Body of pancreas (tissue), 4 donors: Measurements from ENCODE around the gene PCDHB3. TPM values are rescaled to one million over a fixed set of nuclear protein-coding genes. Genes with fewer than 3 reads are reported as not detected.
"Not testable (repeated sequence)": the region's sequence is repeated elsewhere in the genome, so short reads cannot be mapped to it uniquely, and the experiment has no call there.

Experiments used
- ATAC-seq: fragments of 150-250 bp; one replicate; pipeline ENCODE4 v1.9.1; 2016
- DNase-seq, 4 donors: peaks; one replicate each; pipeline ENCODE4 v3.0.0-alpha.2; 2019
- H3K27ac ChIP-seq, 4 donors: fragments of 200-600 bp; sonication (generic); 1 replicate in 3 of 4; 2 replicates in 1 of 4; pipeline versions ENCODE4 v1.5.1 to v1.6.1; 2016 to 2019; ENCODE audit warnings: mild to moderate bottlenecking in 1 of 4, mixed read lengths in 1 of 4, moderate library complexity in 1 of 4
- H3K27me3 ChIP-seq, 2 donors: fragments of 200-600 bp; sonication (generic); one replicate each; pipeline ENCODE4 v1.6.0; 2016; ENCODE audit warnings: mild to moderate bottlenecking in 1 of 2
- H3K36me3 ChIP-seq, 2 donors: fragments of 200-600 bp; sonication (generic); replicated peaks in 1 of 2; 2 replicates each; pipeline ENCODE4 v1.5.1; 2016; ENCODE audit warnings: low read depth in 2 of 2; ENCODE audit not compliant: insufficient read depth in 1 of 2
- H3K4me1 ChIP-seq: fragments of 200-600 bp; sonication (generic); one replicate; pipeline ENCODE4 v1.6.0; 2016
- H3K4me3 ChIP-seq, 2 donors: fragments of 200-600 bp; sonication (generic); 1 replicate in 1 of 2; 2 replicates in 1 of 2; pipeline ENCODE4 v1.5.1; 2016 to 2019
- H3K9me3 ChIP-seq, 3 donors: fragments of 200-600 bp; sonication (generic); 1 replicate in 2 of 3; 2 replicates in 1 of 3; pipeline ENCODE4 v1.5.1; 2016
- POLR2A ChIP-seq, 3 donors: fragments of 450-650 bp; IDR thresholded peaks; one replicate each; pipeline ENCODE4 v1.6.1; 2016; ENCODE audit warnings: antibody characterized with exemption in 3 of 3, mild to moderate bottlenecking in 2 of 3
- WGBS, 2 donors: methylation state at CpG; one replicate each; pipeline ENCODE4 v1.1.5; 2017; 5-methylcytosine and 5-hydroxymethylcytosine counted together
- intact Hi-C: fragments of 100-400 bp; cut with DNase I; formaldehyde crosslinking; loops from one replicate; pipeline ENCODE4 v1.15.1; 2023
- total RNA-seq, 2 donors: library from RNA; depleted of rRNA; stranded (reverse); fragments of >200 nt; gene quantifications; one replicate each; pipeline ENCODE4 v1.1.0, GENCODE V29; 2016
- TF ChIP-seq, protein P1 (sequence below), 7 experiments: fragments of 450-650 bp in 4 of 7; fragments of 200-600 bp in 3 of 7; sonication (generic) in 3 of 7; IDR thresholded peaks; one replicate each; pipeline ENCODE4 v1.5.1; 2016 to 2019; ENCODE audit warnings: antibody characterized with exemption in 7 of 7

Gene PCDHB3
- total RNA-seq, 2 donors from 2014 or later, result 1.3 to 1.8 TPM

DNA sequence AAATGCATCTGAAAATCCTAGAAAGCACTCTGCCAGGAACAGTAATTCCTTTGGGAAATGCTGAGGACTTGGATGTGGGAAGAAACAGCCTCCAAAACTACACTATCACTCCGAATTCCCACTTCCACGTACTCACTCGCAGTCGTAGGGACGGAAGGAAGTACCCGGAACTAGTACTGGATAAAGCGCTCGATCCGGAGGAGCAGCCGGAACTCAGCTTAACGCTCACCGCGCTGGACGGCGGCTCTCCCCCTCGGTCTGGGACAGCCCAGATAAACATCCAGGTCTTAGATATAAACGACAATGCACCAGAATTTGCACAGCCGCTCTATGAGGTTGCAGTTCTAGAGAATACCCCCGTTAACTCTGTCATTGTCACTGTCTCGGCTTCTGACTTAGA is 786 bp downstream of the PCDHB3 start:
- H3K4me1 ChIP-seq, result no peaks in the 10 kb centered on the region
- intact Hi-C loops, result no loop called here
- H3K27ac ChIP-seq, result no peak overlapping the region
- H3K9me3 ChIP-seq, result peaks cover 0 to 31% (median 2%) of the 10 kb centered on the region in 3 donors
- no peaks in the 10 kb centered on the region for H3K36me3 ChIP-seq
- 18 to 54% methylated on average over 19 to 20 of the region's 20 CpGs for WGBS, 2 donors
- H3K27me3 ChIP-seq, result no peaks in the 10 kb centered on the region
- DNase-seq, result no peak
- ATAC-seq, result no peak
- H3K4me3 ChIP-seq, result no peak overlapping the region
- TF ChIP-seq, protein P1, sequence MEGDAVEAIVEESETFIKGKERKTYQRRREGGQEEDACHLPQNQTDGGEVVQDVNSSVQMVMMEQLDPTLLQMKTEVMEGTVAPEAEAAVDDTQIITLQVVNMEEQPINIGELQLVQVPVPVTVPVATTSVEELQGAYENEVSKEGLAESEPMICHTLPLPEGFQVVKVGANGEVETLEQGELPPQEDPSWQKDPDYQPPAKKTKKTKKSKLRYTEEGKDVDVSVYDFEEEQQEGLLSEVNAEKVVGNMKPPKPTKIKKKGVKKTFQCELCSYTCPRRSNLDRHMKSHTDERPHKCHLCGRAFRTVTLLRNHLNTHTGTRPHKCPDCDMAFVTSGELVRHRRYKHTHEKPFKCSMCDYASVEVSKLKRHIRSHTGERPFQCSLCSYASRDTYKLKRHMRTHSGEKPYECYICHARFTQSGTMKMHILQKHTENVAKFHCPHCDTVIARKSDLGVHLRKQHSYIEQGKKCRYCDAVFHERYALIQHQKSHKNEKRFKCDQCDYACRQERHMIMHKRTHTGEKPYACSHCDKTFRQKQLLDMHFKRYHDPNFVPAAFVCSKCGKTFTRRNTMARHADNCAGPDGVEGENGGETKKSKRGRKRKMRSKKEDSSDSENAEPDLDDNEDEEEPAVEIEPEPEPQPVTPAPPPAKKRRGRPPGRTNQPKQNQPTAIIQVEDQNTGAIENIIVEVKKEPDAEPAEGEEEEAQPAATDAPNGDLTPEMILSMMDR (IDR thresholded peaks at IDR 0.05), result no peak
- no peak for TF ChIP-seq POLR2A (IDR thresholded peaks at IDR 0.05)

DNA sequence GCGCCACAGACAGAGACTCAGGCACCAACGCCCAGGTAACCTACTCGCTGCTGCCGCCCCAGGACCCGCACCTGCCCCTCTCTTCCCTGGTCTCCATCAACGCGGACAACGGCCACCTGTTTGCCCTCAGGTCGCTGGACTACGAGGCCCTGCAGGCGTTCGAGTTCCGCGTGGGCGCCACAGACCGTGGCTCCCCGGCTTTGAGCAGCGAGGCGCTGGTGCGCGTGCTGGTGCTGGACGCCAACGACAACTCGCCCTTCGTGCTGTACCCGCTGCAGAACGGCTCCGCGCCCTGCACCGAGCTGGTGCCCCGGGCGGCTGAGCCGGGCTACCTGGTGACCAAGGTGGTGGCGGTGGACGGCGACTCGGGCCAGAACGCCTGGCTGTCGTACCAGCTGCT is 1.8 kb downstream of the PCDHB3 start:
- ATAC-seq, intact Hi-C loops, H3K4me3 ChIP-seq, DNase-seq, H3K36me3 ChIP-seq, H3K27me3 ChIP-seq, H3K4me1 ChIP-seq, H3K27ac ChIP-seq: not testable (repeated sequence)
- 33 to 38% methylated on average over 6 to 24 of the region's 39 CpGs for WGBS, 2 donors
- H3K9me3 ChIP-seq, result peaks cover 0 to 29% (median 2%) of the 10 kb centered on the region in 3 donors

DNA sequence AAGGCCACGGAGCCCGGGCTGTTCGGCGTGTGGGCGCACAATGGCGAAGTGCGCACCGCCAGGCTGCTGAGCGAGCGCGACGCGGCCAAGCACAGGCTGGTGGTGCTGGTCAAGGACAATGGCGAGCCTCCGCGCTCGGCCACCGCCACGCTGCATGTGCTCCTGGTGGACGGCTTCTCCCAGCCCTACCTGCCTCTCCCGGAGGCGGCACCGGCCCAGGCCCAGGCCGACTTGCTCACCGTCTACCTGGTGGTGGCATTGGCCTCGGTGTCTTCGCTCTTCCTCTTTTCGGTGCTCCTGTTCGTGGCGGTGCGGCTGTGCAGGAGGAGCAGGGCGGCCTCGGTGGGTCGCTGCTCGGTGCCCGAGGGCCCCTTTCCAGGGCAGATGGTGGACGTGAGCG is 2.2 kb downstream of the PCDHB3 start:
- H3K27ac ChIP-seq, H3K27me3 ChIP-seq, intact Hi-C loops, H3K4me1 ChIP-seq, H3K4me3 ChIP-seq, ATAC-seq, H3K36me3 ChIP-seq, DNase-seq: not testable (repeated sequence)
- 36% methylated on average over 23 of the region's 38 CpGs; no CpG with 5 or more reads in 1 of the 2 donors for WGBS, 2 donors
- H3K9me3 ChIP-seq, result peaks cover 0 to 29% (median 2%) of the 10 kb centered on the region in 3 donors

- H3K4me3 ChIP-seq, result no peak overlapping the region
- DNase-seq, result no peak
- H3K27ac ChIP-seq, result no peak overlapping the region
- H3K4me1 ChIP-seq, result no peaks in the 10 kb centered on the region
- TF ChIP-seq, protein P1 (IDR thresholded peaks at IDR 0.05), result no peak
- no peak for TF ChIP-seq POLR2A (IDR thresholded peaks at IDR 0.05)
- no peak for ATAC-seq
- WGBS, 2 donors, result 44 to 74% methylated on average over 2 of the region's 2 CpGs
- H3K27me3 ChIP-seq, result no peaks in the 10 kb centered on the region
- no peaks in the 10 kb centered on the region for H3K36me3 ChIP-seq
- H3K9me3 ChIP-seq, result peaks cover 0 to 16% (median 2%) of the 10 kb centered on the region in 3 donors
- intact Hi-C loops, result no loop called here
Measured at GRCh38 chr5:141105350-141105749, 5.1 kb downstream of the PCDHB3 start.

DNA sequence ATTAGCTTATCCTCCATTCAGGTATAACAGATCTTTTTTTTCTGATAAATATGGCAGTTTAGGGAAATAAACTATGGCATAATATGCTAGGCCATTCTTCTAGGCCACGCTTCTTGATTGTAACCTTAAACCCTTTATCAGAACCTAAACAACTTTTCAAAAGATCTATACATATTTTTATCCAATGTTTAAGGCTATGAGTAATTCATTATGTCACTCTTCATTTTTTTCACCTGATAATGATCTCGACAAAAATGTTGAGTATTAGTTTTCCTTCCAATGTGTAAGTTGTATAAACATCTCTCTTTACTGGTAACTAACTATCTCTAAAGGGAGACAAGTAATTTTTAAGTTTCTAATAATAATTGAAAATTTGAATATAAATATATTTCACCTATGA is 19.0 kb downstream of the PCDHB3 start:
- H3K9me3 ChIP-seq, result no peaks in the 10 kb centered on the region
- H3K4me3 ChIP-seq, result no peak overlapping the region
- H3K4me1 ChIP-seq, result no peaks in the 10 kb centered on the region
- WGBS, 2 donors, result 37 to 38% methylated on average over 2 of the region's 2 CpGs
- H3K27ac ChIP-seq, result no peak overlapping the region
- ATAC-seq, result no peak
- TF ChIP-seq, protein P1 (IDR thresholded peaks at IDR 0.05), result no peak
- no peak for TF ChIP-seq POLR2A (IDR thresholded peaks at IDR 0.05)
- no peaks in the 10 kb centered on the region for H3K27me3 ChIP-seq
- DNase-seq, result no peak
- intact Hi-C loops, result no loop called here
- H3K36me3 ChIP-seq, result no peaks in the 10 kb centered on the region

DNA sequence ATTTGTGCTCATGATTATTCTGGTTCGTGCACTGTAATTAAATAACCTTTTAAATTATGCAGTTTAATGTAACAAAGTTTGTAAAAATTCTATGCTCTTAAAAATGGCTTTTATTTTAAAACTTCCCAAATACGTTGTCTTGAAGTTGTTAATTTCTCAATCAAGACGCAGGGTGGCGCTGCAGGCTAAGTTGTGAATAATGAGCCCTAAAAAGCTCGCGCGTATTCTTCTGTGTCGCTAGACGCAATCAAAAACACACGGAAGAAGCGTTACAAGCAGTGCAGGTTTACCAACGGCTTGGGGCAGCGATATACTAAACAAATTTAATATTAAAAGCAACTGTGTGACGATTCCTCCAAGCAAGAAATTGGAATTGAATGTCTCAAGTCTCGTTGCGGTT is 21.3 kb downstream of the PCDHB3 start, which contains the start of gene PCDHB4:
Gene PCDHB4 (plus strand): TSS at position 256 of the 400 bp plus-strand sequence. CDS start 181 bp downstream, outside the sequence.
- DNase-seq, result peak; percentile 48 to 72 (median 68)
- TF ChIP-seq, protein P1 (IDR thresholded peaks at IDR 0.05), result peak in 5 of 7 experiments; percentile 37 to 61 (median 50)
- peak in 2 of 3 donors; percentile 37 to 39 for TF ChIP-seq POLR2A (IDR thresholded peaks at IDR 0.05)
- H3K36me3 ChIP-seq, result no peaks in the 10 kb centered on the region
- peak; percentile 55 for ATAC-seq
- H3K4me3 ChIP-seq, result no peak within 1 kb of the TSS
- intact Hi-C loops, result no loop called here
- H3K4me1 ChIP-seq, result no peaks in the 10 kb centered on the region
- H3K27me3 ChIP-seq, result no peaks in the 10 kb centered on the region
- no peaks in the 10 kb centered on the region for H3K9me3 ChIP-seq
- peak within 1 kb of the TSS in 3 of 4 donors; percentile 36 to 68 (median 56) for H3K27ac ChIP-seq
- WGBS, 2 donors, result 13 to 19% methylated on average over 16 of the region's 16 CpGs
